A673 (cell line): ENCODE data around the gene WRNIP1.

Experiments used
- CTCF ChIP-seq: fragments of 300-800, 200-600 bp; sonication (generic); conservative IDR thresholded peaks from 2 replicates; pipeline ENCODE4 v1.5.1; 2017; ENCODE audit warnings: low read depth, mild to moderate bottlenecking, antibody characterized with exemption, low read length, moderate library complexity, mixed read lengths
- EZH2 ChIP-seq: fragments of 200-600 bp; sonication (generic); IDR thresholded peaks from 2 replicates; pipeline ENCODE4 v1.6.1; 2017; ENCODE audit warnings: borderline replicate concordance, low read depth, mild to moderate bottlenecking, mixed read lengths, antibody characterized with exemption, low read length; ENCODE audit not compliant: poor library complexity, severe bottlenecking

GRCh38 chr6:2756241-2756640 lies 9.0 kb upstream of the WRNIP1 start:
- no peak for TF ChIP-seq CTCF
- no peak for TF ChIP-seq EZH2
